HG02884 (cell line): ENCODE data around the gene HPGD.

Experiments
- ATAC-seq: cut with Tn5 transposase; IDR thresholded peaks from one replicate; pipeline ENCODE4 v1.9.1; 2021; ENCODE audit warnings: mild to moderate bottlenecking, moderate library complexity; ENCODE audit not compliant: unreplicated experiment

The HPGD gene

DNA sequence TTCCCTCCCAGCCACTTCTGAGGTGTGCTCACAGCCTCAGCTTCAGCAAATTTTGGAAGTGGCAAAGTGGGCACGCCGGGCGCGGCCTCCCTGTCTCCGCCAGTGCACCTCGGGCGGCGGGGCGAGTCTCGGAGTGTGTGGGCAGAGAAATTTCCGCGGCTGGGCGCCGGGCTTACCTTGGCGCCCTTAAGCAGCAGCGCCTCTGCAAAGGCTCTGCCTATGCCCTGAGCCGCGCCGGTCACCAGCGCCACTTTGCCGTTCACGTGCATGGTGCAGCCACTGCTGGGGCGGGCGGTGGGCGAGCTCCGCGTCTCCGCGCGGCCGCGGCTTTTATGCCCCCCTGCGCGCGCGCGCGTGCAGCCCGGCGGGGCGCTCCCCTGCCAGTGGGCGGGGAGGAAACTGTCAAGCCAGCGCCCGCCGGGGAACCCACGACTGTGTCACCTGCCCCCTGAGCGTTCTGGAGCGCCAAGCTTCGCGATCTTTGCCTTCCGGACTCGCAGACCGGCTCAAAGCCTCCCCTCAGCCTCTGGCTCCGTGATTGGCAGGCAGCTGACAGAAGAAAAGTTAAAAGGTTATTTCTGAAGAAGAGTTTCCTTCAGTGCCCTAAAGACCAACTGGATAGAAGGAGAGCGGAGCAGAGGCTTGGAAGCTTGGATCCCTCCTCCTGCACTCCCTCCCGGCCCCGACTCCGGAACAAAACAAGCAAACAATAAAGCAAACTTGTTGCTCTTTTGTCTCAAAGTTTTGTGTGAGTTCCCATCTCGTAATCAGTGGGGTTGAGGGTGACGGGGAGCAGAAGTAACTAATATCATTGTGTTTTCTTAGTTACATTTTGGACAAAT is at the start of gene HPGD:
Gene HPGD (minus strand): TSS at position 306 of the 842 bp plus-strand sequence. CDS start 37 bp downstream, at position 269.
- ATAC-seq, result peak; percentile 70

DNA sequence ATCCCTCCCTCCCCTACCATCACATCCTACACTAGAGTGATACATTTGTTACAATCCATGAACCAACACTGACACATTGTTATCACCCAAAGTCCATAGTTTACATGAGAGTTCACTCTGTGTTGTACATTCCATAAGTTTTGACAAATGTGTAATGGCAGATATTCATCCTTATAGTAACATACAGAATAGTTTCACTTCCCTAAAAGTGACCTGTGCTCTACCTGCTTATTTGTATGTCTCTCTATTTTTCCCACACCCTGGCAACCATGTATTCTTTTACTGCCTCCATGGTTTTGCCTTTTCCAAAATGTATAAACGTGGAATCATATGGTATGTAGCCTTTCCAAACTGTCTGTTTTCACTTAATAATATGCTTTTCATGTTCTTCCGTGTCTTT is 42.2 kb upstream of the HPGD start:
- no peak for ATAC-seq

DNA sequence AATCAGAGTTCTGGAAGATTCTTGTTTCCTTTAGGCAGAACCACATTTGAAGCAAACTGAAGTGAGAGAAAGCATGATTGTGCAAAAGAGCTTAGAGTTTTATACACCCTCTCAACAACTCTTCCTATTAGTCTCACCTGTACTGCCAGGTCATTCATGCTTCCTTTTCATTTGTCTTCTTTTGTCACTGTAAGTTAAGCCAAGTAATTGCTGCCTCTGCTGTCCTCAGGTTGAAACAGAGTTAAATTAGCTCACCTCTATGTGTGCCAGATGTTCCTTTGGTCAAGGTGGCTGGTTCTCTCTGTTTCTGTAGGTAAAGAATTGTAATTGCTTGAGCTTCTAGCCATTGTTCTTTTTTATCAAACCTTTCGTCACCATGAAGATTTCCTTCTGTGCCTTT is 41.1 kb upstream of the HPGD start:
- no peak for ATAC-seq

DNA sequence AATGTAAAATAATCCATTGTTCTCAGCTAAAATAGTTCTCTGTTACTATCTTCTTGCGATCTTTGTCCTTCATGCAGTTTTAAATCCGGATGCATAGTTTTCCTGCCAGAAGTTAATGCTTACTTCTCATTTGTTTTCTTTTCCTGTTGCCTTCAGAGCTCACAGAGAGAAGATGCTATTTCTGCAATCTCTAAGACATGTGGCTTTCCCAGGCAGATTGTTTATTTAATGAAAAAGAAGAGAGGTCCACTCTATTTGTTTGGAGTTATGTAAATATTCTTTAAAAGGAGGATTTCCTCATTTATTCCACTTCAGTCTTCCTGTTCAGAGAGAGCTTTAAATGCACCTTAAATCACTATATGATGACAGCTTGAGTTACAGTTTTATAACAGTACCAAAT is 39.3 kb upstream of the HPGD start:
- ATAC-seq, result no peak

DNA sequence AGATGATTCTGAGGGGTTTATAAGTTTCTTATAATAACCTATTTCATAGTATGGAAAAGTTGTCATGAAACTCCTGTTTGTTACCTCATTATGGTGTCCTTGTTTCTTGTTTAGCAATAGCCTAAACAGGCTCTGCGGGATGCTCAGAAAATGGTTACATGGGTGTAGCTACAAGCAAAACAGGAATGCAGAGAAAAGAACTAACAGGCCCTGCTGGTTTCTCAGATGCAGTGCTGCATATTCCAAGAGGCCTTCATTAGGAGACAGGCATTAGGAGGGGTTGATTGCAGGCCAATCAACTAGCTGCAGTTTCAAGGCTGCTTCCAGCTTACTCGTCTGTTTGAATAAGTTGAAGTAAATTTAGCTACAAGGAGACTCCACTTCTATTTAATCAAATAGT is 37.6 kb upstream of the HPGD start:
- ATAC-seq, result no peak

DNA sequence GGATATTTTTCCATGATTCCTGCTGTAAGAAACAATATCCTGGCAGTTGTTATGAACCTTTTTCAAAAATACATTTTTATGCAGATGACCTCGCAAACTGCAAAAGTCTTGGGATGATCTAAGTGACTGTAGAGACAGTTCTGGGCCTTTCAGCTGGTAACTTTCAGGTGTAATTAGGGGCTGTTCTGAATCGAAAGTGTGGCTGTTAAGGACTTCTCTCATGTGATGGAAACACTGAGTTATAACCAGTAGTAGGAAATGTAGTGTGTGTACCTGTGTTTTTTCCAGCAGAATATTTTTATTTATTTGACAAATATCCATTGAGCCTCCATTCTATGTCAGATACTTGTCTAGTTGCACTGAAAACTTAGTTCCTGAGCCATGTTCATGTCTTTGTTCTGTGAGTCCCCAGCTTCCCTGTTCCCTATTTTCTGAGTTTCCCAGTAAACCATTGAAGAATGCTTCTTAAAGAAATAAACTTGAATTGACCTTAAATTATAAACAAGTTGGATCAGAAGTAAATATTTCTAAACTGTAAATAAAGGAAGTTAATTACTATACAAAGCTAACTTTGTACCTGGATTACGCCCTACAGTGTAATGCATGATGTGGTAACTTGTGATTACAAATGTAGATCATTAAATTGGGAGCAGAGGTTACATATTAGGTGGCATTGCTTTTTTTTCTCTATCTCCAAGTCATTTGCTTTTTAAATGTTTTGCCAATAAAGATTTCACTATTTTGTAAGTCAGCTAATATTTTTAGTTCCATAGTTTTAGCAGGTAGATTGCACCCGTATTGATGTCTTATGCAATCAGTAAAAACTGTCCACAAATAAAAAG is 33.7 kb upstream of the HPGD start:
- ATAC-seq, result no peak

DNA sequence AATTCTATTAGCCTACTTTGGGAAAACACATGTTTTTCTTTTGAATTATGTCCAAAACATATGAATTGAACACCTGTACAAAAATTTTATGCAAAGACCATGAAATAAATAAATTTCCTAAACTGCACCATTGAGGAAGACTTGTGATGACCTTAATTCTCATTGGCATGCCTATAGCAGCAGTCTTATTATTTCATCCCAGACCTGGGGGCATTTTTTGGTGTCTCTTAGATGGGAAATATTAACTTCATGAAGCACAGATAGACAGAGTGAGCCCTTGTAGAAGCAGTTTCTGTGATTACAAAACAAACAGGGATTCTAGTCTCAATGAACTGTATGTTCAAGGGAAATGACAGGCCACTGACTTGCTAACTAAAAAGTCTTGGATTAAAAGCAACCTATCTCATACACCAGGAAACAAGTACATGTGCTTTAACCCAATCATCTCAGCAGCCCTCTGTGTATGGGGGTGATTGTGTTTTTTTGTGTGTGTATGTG is 32.0 kb upstream of the HPGD start:
- ATAC-seq, result no peak

DNA sequence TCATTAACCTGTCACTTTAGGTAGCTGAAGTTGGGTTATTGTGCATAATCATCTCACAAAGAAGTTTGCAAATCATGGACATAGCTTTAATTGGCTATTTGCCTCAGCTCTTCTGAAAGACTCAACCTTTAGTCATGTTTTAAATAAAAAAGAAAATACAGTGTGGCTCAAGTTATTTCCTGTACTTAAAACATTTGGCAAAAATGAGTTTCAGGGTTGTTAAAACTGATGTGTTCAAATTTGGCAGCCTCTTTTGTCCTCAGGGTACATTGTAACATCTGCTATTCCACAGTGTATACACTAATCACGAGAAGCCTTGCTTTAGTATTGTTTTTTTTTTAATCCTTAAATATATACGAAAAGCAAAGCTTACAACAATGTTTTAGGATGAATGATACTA is 31.5 kb upstream of the HPGD start:
- no peak for ATAC-seq

DNA sequence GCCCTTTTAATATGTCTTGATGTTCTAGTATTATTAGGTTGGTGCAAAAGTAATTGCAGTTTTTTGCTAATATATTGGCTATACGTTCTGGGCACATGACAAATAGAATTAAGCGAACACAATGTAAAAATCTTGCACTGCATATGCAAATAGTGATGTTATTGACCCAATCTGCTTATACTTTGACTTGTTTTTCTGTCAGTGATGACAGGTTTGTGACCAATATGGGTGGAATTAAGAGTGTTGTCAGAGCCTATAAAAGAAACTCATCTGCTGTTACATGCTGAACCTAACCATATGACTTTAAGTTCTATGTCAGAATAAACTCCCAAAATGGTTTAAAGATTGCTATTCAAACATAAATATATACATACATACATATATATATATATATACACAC is 30.7 kb upstream of the HPGD start:
- ATAC-seq, result no peak

DNA sequence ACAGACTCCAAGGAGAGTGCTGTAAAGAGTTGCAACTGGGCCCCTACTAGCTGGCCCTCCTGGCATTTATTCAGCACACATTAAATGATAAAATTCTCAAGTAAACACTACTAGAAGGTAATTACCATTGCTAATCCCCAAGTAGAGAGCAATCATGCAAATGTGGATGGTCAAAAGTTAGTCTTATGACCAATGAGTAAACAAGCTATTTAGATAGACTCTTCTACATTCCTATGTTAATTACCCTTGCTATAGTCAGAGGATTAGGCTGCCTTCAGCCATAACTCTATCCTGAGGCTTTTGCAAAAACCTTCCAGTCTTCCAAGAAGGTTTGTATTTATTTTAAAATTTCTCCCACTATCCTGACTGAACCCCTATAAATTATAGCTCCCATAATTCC is 28.3 kb upstream of the HPGD start:
- no peak for ATAC-seq

DNA sequence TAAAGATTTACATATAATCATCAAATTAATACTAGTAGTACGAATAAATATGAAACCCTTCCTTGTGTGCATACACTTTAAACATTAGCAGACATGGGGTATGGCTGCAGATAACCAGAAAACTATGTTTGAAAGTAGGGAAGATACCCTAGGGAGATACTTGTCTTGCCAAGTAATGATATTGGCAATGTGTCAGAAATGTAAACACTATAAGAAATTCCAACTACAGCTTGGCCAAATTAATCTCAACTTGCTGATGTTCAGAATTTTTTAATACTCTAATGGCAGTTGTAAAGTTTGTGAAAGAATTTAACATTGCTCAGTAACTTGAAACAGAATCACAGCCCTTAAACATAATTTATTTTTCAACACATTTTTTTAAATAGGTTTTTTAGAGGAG is 27.4 kb upstream of the HPGD start:
- no peak for ATAC-seq

DNA sequence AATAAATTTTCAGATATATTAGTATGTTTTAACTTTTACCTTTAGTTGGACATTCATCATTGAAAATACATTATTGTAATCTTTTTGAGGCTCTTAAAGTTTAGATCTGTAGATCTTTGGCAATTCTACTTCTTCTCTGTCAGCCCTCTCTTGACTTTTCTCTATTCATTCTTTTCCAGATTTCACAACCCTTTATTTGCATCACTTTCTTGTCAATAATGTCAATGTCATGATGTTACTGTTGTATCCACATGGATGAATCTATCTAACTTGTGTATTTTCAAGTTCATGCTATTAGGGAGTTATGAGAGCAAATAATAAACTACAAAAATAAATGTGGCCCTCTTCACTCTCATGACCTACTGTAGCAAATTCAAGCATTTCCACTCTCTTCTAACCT is 23.0 kb upstream of the HPGD start:
- ATAC-seq, result no peak

DNA sequence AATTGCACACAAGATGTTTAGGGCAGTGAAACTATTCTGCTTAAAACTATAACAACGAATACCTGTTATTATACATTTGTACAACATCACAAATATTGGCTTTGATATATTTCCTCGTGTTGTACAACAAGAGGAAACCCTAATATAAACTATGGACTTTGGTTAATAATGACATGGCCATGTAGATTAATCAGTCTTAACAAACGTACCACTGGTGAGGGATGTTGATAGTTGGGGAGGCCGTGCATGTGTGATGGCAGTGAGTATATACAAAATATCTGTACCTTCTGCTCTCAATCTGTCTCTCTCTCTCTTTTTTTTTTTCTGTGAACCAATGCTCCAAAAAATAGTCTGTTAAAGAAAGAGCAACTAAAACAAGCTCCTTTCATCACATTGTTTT is 22.2 kb upstream of the HPGD start:
- ATAC-seq, result no peak

DNA sequence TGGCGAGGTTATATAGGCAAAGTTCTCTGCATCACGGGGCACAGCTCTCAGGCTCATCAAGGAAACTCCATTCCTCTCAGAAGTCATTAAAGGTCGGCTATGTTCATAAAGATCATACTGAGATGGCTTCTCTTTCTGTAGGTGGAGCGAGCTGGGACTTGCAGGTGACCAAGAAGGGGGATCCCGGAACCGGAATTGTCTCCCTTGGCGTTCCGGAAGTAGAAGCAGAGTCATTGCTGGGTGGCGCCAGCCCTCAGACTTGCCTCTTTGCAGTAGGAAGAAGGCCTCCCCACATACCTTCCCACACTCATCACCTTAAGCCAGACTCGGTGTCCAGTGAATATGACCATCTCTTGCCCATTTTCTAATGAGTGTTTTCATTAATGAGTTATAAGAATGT is 17.9 kb upstream of the HPGD start:
- ATAC-seq, result no peak

DNA sequence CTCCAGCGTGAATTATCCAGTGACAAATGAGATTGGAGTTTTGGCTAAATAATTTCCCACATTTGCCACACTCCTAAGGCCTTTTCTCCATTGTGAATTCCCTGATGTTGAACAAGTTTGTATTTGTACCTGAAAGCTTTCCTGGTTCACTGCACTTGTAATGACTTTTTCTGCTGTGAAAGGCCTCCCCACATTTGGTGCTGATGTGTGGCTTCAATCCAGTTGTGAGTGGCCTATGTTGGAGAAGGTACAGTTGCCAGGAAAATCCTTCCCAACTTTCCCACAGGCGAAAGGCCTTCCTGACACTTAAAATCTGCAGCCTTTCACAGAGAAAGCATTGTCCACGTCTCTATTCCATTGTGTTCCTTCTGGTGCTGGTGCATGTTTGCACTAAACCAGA is 17.3 kb upstream of the HPGD start:
- ATAC-seq, result no peak

DNA sequence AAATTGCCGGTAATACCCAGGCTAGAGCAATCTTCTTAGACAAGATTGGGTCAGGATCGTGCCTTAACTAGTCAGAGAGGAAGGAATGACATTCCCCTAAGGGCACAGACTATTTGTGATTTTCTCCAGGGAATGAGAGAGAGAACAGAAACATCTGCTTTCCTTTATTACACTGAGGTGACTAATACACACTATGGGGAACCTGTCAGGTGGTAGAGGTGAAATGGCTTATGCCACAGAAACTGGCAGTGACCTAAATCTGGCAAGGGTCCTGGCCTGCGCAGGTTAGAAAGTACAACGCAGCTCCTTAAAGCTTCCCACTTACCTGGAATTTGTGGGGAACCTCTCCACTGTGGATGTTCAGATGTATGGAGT is 16.6 kb upstream of the HPGD start:
- ATAC-seq, result no peak

DNA sequence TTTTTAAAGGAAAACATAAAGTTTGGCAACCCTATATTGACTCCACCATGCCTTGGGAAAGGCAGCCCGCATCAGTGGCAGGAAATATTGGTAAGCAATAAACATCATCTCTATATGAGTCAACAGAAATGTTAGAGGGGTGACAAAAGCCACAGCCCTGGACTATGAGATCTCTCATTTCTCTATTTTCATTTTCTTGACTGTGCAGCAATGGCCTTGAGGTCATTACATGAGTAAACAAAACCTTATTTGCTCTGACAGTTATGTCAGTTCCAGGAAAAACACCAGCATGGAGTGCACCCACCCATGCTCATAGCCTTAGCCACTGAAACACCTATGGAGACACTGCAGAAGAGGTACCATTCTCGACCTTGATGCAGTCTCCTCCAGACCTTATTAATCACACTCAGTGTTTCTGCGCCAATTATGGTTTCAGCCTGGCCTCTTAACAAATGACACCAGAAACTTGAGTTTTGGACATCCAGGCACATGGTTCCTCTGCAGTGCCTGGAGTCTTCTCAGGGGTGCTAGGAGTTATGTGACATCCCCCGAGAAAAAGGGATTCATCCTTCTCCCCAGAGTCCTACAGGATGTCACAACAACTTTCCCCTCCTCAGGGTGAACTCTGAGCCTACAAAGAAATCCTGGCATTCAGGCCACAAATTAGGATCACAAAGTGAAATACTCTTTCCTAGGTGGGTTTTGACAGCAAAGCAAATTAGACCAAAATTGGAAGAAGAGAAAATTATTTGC is 16.0 kb upstream of the HPGD start:
- peak; percentile 98 for ATAC-seq

DNA sequence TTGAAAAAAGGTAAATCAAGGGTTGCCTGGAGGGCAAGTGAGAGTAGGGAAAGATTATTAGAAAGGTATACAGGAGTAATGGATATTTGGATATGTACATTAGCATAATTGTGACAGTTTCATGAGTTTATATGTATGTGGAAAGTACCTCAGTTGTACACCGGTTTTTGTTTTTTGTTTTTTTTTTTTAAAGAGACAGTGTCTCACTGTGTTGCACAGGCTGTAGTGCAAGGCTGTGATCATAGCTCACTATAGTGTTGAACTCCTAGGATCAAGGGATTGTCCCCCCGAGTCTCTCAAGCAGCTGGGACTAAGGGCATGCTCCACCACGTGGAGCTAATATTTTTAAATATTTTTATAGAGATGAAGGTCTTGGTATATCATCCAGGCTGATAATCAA is 15.3 kb upstream of the HPGD start:
- peak; percentile 19 for ATAC-seq

DNA sequence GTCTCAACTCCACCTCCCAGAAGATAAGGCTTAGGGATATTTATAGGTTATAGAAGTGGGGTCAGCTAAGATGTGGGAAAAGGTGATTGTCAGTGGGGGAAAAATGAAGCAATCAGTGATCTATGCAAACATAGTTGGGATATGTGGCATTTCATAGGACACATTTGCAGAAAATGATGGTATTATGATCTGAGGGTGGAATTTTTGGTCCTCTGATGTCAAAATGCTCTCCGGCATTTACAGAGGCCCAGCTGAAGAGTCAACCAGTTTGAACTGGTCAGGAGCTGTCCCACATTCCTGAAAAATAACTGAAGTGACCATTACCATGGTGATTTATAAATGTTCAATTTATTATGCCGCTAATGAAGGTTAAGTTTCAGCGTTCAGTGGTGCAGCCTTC is 12.2 kb upstream of the HPGD start:
- no peak for ATAC-seq

DNA sequence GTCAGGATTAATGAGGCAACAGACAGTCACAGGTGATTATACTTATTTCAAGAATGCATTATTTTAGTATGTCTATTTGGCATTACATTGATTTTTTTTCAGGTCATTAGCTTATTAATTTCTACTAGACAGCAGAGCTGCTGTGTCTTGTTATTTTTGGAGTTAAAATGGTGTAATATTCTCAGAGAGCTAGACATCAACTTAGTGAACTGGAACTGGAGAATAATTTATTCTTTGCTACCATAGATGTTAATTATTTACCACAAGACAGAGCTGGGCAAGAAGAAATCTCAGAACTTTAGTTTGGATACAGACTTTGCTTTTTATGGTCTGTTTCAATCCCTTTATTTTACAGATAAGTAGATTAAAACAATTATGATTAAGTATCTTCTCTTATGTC is 10.2 kb upstream of the HPGD start:
- no peak for ATAC-seq

DNA sequence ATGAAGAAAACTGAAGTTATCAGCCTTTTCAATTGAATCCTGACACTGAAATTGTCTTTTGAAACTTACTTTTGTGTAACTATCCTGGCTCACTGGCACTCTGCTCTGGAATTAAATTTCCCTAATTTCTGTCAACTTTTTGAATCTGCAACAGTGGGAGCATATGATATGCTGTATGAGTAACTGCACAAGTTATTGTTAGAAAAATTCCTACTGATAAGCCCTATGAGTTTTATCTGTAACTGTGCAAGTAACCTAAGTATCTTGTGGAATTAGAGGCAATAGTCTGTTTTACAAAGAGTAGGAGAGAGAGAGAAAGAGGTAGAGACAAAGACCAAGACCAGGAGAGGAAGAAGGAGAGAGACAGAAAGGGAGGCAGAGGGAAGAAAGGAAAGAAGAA is 9.2 kb upstream of the HPGD start:
- ATAC-seq, result no peak
